Breast epithelium (tissue), 4 donors: Measurements from ENCODE around the gene UBA5. TPM values are rescaled to one million over a fixed set of nuclear protein-coding genes. Genes with fewer than 3 reads are reported as not detected.

Experiments used
- DNase-seq, 2 donors: peaks; one replicate each; pipeline ENCODE4 v3.0.0-alpha.2; 2019; ENCODE audit warnings: low spot score in 2 of 2
- H3K27ac ChIP-seq, 2 donors: fragments of 200-600 bp; sonication (generic) in 1 of 2; one replicate each; pipeline ENCODE4 v1.5.1; 2016 to 2019; ENCODE audit warnings: mild to moderate bottlenecking in 1 of 2
- H3K27me3 ChIP-seq, 2 donors: fragments of 200-600 bp; sonication (generic) in 1 of 2; one replicate each; pipeline versions ENCODE4 v1.5.1 to v1.6.0; 2017 to 2019; ENCODE audit warnings: control low read depth in 1 of 2, mild to moderate bottlenecking in 1 of 2
- H3K36me3 ChIP-seq: fragments of 200-600 bp; one replicate; pipeline ENCODE4 v1.5.1; 2019
- H3K4me1 ChIP-seq, 2 donors: fragments of 200-600 bp; sonication (generic); one replicate each; pipeline ENCODE4 v1.5.1; 2016 to 2019; ENCODE audit warnings: control low read depth in 1 of 2
- H3K4me3 ChIP-seq, 3 donors: fragments of 200-600 bp; sonication (generic); 1 replicate in 2 of 3; 2 replicates in 1 of 3; pipeline ENCODE4 v1.5.1; 2016 to 2019; ENCODE audit warnings: mild to moderate bottlenecking in 3 of 3, moderate library complexity in 2 of 3
- H3K9me3 ChIP-seq, 2 donors: fragments of 200-600 bp; sonication (generic) in 1 of 2; one replicate each; pipeline ENCODE4 v1.5.1; 2016 to 2019; ENCODE audit warnings: control low read depth in 1 of 2
- POLR2A ChIP-seq: fragments of 450-650 bp; IDR thresholded peaks from one replicate; pipeline ENCODE4 v1.6.1; 2016; ENCODE audit warnings: antibody characterized with exemption, mild to moderate bottlenecking, moderate library complexity
- POLR2AphosphoS5 ChIP-seq, 3 donors: sonication (generic); formaldehyde crosslinking; IDR thresholded peaks; one replicate each; pipeline ENCODE4 v1.6.1; 2017; ENCODE audit warnings: antibody characterized with exemption in 3 of 3
- intact Hi-C: fragments of 100-400 bp; cut with DNase I; formaldehyde crosslinking; loops from one replicate; pipeline ENCODE4 v1.15.1; 2023; ENCODE audit warnings: low total_unique reads
- total RNA-seq, 3 donors: library from RNA; depleted of rRNA; stranded (reverse); fragments of >200 nt; gene quantifications; one replicate each; pipeline ENCODE4 v1.1.0, GENCODE V29; 2016
- TF ChIP-seq, protein P1 (sequence below), 3 donors: fragments of 450-650 bp; IDR thresholded peaks; one replicate each; pipeline ENCODE4 v1.5.1; 2016 to 2017; ENCODE audit warnings: antibody characterized with exemption in 3 of 3, mild to moderate bottlenecking in 3 of 3, moderate library complexity in 3 of 3

The UBA5 gene
- total RNA-seq, 3 donors from 2014 or later = 34.4 to 40.2 (median 37.7) TPM

DNA sequence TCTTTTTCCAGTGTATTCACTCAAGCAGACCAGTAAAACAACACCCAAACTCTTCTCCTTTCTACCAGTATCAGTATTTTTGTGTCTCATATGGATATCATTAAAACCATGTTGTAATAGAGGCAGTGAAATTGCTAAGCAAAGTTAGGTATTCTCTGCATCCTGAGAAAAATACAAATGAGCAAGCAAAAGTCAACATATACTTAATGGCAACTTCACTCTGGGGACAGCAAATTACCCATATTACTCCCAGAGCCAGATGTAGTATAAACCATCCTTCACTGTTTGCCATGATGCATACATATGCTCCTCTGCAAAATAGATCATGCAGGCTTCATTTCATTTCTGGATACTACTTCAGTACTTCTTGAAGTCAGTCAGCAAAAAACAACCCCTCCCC lies 22.1 kb downstream of the UBA5 start:
- TF ChIP-seq POLR2A = no peak
- TF ChIP-seq, protein P1, sequence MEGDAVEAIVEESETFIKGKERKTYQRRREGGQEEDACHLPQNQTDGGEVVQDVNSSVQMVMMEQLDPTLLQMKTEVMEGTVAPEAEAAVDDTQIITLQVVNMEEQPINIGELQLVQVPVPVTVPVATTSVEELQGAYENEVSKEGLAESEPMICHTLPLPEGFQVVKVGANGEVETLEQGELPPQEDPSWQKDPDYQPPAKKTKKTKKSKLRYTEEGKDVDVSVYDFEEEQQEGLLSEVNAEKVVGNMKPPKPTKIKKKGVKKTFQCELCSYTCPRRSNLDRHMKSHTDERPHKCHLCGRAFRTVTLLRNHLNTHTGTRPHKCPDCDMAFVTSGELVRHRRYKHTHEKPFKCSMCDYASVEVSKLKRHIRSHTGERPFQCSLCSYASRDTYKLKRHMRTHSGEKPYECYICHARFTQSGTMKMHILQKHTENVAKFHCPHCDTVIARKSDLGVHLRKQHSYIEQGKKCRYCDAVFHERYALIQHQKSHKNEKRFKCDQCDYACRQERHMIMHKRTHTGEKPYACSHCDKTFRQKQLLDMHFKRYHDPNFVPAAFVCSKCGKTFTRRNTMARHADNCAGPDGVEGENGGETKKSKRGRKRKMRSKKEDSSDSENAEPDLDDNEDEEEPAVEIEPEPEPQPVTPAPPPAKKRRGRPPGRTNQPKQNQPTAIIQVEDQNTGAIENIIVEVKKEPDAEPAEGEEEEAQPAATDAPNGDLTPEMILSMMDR (IDR thresholded peaks at IDR 0.05) = no peak
- no peak for TF ChIP-seq POLR2AphosphoS5 (IDR thresholded peaks at IDR 0.05)
- intact Hi-C loops = no loop called here

GRCh38 chr3:132690040-132690439 lies 29.9 kb downstream of the UBA5 start:
- H3K27me3 ChIP-seq = no peaks in the 10 kb centered on the region
- H3K9me3 ChIP-seq = no peaks in the 10 kb centered on the region
- no peak overlapping the region for H3K4me3 ChIP-seq
- no peak for DNase-seq
- TF ChIP-seq, protein P1 (IDR thresholded peaks at IDR 0.05) = no peak
- TF ChIP-seq POLR2AphosphoS5 (IDR thresholded peaks at IDR 0.05) = no peak
- no peak for TF ChIP-seq POLR2A
- H3K27ac ChIP-seq = no peak overlapping the region
- peaks cover 12% of the 10 kb centered on the region for H3K36me3 ChIP-seq
- intact Hi-C loops = no loop called here
- H3K4me1 ChIP-seq = no peaks in the 10 kb centered on the region

More for the DNA sequence above, 22.1 kb downstream of the UBA5 start:
- Histone ChIP-seq H3K4me1 (no peaks in the 10 kb centered on the region), H3K9me3 (no peaks in the 10 kb centered on the region), H3K27me3 (no peaks in the 10 kb centered on the region), H3K36me3 (peaks cover 13% of the 10 kb centered on the region), H3K4me3 (no peak overlapping the region), H3K27ac (no peak overlapping the region)
- no peak for DNase-seq

- intact Hi-C loops = no loop called here
- no peak overlapping the region for H3K27ac ChIP-seq
- no peaks in the 10 kb centered on the region for H3K27me3 ChIP-seq
- no peak for TF ChIP-seq POLR2AphosphoS5 (IDR thresholded peaks at IDR 0.05)
- TF ChIP-seq, protein P1 (IDR thresholded peaks at IDR 0.05) = no peak
- no peak overlapping the region for H3K4me3 ChIP-seq
- no peaks in the 10 kb centered on the region for H3K9me3 ChIP-seq
- H3K36me3 ChIP-seq = peaks cover 23% of the 10 kb centered on the region
- H3K4me1 ChIP-seq = no peaks in the 10 kb centered on the region
- DNase-seq = no peak
Observed at GRCh38 chr3:132694991-132695390, 34.9 kb downstream of the UBA5 start.

DNA sequence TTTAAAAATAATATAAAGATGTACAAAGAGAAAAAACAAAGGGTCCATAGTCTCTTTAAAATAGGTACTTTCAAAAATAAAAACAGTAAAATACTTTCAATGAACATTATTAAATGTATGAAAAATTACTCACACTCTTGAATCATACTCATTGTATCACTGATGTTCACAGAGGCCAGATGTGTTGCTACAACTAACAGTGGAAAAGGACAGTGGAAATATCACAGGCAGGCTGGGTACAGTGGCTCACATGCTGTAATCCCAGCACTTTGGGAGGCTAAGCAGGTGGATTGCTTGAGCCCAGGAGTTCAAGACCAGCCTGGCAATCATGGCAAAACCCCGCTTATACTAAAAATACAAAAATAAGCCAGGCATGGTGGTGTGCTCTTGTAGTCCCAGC lies 35.3 kb downstream of the UBA5 start:
- TF ChIP-seq, protein P1 (IDR thresholded peaks at IDR 0.05) = no peak
- no peak for TF ChIP-seq POLR2AphosphoS5 (IDR thresholded peaks at IDR 0.05)
- no peak for TF ChIP-seq POLR2A
- intact Hi-C loops = no loop called here

DNA sequence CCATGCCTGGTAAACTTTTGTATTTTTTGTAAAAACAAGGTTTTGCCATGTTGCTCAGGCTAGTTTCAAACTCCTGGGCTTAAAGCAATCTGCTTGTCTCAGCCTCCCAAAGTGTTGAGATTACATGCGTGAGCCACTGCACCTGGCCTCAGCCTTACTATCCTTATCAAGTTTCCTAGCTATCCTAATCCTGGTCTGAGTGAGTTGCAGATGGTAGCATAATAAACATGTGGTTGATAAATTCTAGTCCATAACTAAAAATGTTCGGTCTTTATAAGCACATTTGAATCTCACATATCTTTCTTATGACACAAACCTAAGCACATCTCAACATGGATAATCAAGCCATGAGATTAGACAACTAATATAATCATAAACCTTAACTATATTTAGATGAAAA lies 43.6 kb downstream of the UBA5 start:
- no peak overlapping the region for H3K27ac ChIP-seq
- H3K4me1 ChIP-seq = no peaks in the 10 kb centered on the region
- no peak for DNase-seq
- intact Hi-C loops = no loop called here
- H3K36me3 ChIP-seq = peaks cover 9% of the 10 kb centered on the region
- H3K4me3 ChIP-seq = no peak overlapping the region
- no peaks in the 10 kb centered on the region for H3K9me3 ChIP-seq
- TF ChIP-seq POLR2AphosphoS5 (IDR thresholded peaks at IDR 0.05) (no peak), POLR2A (no peak)
- TF ChIP-seq, protein P1 (IDR thresholded peaks at IDR 0.05) = no peak
- no peaks in the 10 kb centered on the region for H3K27me3 ChIP-seq

More for the DNA sequence above, 35.3 kb downstream of the UBA5 start:
- no peak overlapping the region for H3K4me3 ChIP-seq
- no peak overlapping the region for H3K27ac ChIP-seq
- no peaks in the 10 kb centered on the region for H3K9me3 ChIP-seq
- H3K27me3 ChIP-seq = no peaks in the 10 kb centered on the region
- no peaks in the 10 kb centered on the region for H3K4me1 ChIP-seq
- peaks cover 24% of the 10 kb centered on the region for H3K36me3 ChIP-seq
- DNase-seq = no peak
